ENCODE results near the gene NPW.

Gene NPW

DNA sequence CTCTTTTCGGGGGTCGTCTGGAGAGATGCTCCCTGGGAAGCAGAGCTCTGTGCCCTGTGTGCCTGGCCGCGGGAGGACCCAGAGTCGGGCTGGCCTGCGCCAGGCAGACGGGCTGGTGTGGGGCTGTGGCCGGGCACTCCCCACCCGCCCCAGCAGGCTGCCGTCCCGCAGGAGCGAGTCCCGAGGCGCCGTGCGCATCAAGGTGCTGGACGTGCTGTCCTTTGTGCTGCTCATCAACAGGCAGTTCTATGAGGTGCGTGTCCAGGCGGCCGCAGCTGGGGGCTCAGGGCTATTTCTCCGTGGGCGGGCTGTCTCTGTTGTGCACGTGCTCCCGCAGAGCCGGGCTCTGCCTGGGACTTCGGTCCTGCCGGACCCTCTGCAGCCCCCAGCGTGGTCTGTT, 43.2 kb downstream of the NPW start:
- intact Hi-C loops (cut with micrococcal nuclease), result no loop called here
- Mint-ChIP-seq H3K9me3 (no peaks in the 10 kb centered on the region), H3K4me3 (no peak overlapping the region), H3K27ac (no peak overlapping the region), H3K4me1 (ENCODE audit: low read depth) (no peaks in the 10 kb centered on the region), H3K27me3 (no peaks in the 10 kb centered on the region), H3K36me3 (ENCODE audit: low read depth) (peaks cover 95% of the 10 kb centered on the region)

- Mint-ChIP-seq H3K9me3 (no peaks in the 10 kb centered on the region), H3K4me1 (ENCODE audit: low read depth) (no peaks in the 10 kb centered on the region), H3K27me3 (no peaks in the 10 kb centered on the region), H3K27ac (no peak overlapping the region), H3K4me3 (no peak overlapping the region), H3K36me3 (ENCODE audit: low read depth) (peaks cover 95% of the 10 kb centered on the region)
- intact Hi-C loops (cut with micrococcal nuclease), result no loop called here
These were observed 44.3 kb downstream of the NPW start for GRCh38 chr16:2063861-2064260.

DNA sequence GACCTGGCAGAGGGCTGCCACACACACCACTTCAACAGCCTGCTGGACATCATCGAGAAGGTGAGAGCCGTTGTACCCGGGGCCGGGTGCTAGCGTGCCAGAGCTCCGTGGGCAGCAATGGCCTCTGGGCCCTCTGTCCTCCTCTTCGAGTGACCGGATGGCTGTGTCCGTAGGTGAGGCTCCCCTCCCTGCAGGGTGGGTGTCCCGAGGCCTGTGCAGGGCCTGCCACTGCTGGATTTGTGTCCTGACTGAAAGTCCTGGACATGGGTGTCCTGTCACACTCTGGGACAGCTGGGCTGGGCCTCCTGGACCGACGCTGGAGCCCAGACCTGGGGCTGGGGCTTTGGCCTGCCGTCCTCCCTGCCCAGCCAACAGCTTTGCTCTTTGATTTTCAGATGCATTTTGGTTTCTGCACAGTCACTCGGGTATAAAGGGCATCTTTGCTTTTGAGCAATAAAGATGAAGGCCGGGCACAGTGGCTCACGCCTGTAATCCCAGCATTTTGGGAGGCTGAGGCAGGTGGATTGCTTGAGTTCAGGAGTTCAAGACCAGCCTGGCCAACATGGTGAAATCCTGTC, 44.9 kb downstream of the NPW start:
- H3K4me3 Mint-ChIP-seq, result no peak overlapping the region
- H3K9me3 Mint-ChIP-seq, result no peaks in the 10 kb centered on the region
- intact Hi-C loops (cut with micrococcal nuclease), result no loop called here
- H3K27ac Mint-ChIP-seq, result no peak overlapping the region
- H3K4me1 Mint-ChIP-seq (ENCODE audit: low read depth), result no peaks in the 10 kb centered on the region
- peaks cover 100% of the 10 kb centered on the region for H3K36me3 Mint-ChIP-seq (ENCODE audit: low read depth)
- H3K27me3 Mint-ChIP-seq, result no peaks in the 10 kb centered on the region

DNA sequence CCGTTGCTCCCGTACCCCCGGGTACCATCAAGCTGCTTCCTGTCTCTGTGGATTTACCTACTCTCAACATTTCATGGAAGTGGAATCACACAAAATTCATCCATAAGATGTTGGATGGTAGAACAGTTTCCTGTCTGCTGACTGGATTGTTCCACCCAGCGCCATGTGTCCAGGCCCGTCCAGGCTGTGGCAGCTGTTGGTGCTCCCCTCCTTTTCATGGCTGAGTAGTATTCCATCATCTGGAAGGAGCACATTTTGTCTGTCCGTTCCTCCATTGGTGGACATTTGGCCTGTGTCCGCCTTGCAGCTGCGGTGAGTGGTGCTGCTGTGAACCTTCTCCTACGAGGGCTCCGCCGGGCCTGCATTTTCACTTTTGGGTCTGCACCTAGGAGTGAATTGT, 46.6 kb downstream of the NPW start:
- Mint-ChIP-seq H3K9me3 (no peaks in the 10 kb centered on the region), H3K4me1 (ENCODE audit: low read depth) (no peaks in the 10 kb centered on the region), H3K27ac (no peak overlapping the region), H3K27me3 (no peaks in the 10 kb centered on the region), H3K36me3 (ENCODE audit: low read depth) (peaks cover 100% of the 10 kb centered on the region), H3K4me3 (no peak overlapping the region)
- intact Hi-C loops (cut with micrococcal nuclease), result no loop called here

Data from dendritic cell treated with granulocyte-macrophage colony-stimulating factor and Interleukin-4, amounts not matched to agents 40 ng/mL and 50 ng/mL, for 4 days (primary cell).